Measurements from ENCODE around the gene NCOA1. TPM values are rescaled to one million over a fixed set of nuclear protein-coding genes. Genes with fewer than 3 reads are reported as not detected.

Gene NCOA1
- total and polyA plus RNA-seq, 10 of the 15 experiments (the other 5 are each of a cell fraction or from before 2014, with no cell fraction given) = 1.8 to 35.6 (median 6.1) TPM

GRCh38 chr2:24632172-24632571 is 141.1 kb downstream of the NCOA1 start:
- WGBS (ENCODE audit: insufficient coverage, insufficient replicate concordance, low lambda C conversion rate, missing lambda C conversion rate) = 0% methylated on average over 1 of the region's 1 CpG
- Histone ChIP-seq H2AFZ (ENCODE audit: control insufficient read depth, low read depth, low read length) (no peak overlapping the region), H3K27me3 (replicated peaks in 1 of 2; ENCODE audit: control insufficient read depth in 2 of 2, insufficient read depth in 2 of 2, low read length in 1 of 2) (no peaks in the 10 kb centered on the region), H3K27ac (ENCODE audit: control insufficient read depth, insufficient read depth) (no peak overlapping the region), H3K9me3 (replicated peaks; ENCODE audit: control insufficient read depth, insufficient read depth, low read length) (no peaks in the 10 kb centered on the region), H3K4me3 (no peak overlapping the region), H3K79me2 (ENCODE audit: control insufficient read depth, insufficient read depth, low read length) (no peaks in the 10 kb centered on the region), H3K4me2 (ENCODE audit: control insufficient read depth, insufficient read depth) (no peak overlapping the region), H3K36me3 (ENCODE audit: control insufficient read depth in 2 of 2, insufficient read depth in 2 of 2, low read length in 1 of 2) (no peaks in the 10 kb centered on the region), H3K9ac (ENCODE audit: control insufficient read depth, insufficient read depth, low read length) (no peak overlapping the region), H4K20me1 (ENCODE audit: control insufficient read depth, insufficient read depth) (no peaks in the 10 kb centered on the region), H3K4me1 (ENCODE audit: control insufficient read depth, insufficient read depth, low read length) (no peaks in the 10 kb centered on the region)
- intact Hi-C loops (cut with micrococcal nuclease; ENCODE audit: unreplicated experiment) (no loop called here), in situ Hi-C loops (cut with MboI) (no loop called here)
- ATAC-seq = no peak
- TF ChIP-seq, protein P1, sequence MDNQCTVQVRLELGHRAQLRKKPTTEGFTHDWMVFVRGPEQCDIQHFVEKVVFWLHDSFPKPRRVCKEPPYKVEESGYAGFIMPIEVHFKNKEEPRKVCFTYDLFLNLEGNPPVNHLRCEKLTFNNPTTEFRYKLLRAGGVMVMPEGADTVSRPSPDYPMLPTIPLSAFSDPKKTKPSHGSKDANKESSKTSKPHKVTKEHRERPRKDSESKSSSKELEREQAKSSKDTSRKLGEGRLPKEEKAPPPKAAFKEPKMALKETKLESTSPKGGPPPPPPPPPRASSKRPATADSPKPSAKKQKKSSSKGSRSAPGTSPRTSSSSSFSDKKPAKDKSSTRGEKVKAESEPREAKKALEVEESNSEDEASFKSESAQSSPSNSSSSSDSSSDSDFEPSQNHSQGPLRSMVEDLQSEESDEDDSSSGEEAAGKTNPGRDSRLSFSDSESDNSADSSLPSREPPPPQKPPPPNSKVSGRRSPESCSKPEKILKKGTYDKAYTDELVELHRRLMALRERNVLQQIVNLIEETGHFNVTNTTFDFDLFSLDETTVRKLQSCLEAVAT (IDR thresholded peaks at IDR 0.05) = no peak
- TF ChIP-seq SREBF2 (IDR thresholded peaks at IDR 0.05; ENCODE audit: low read length) (no peak), ETV6 (conservative IDR thresholded peaks at IDR 0.05 in 1 of 2, IDR thresholded peaks at IDR 0.05 in 1 of 2; ENCODE audit: borderline replicate concordance in 1 of 2, low read depth in 1 of 2) (no peak)
- POLR2A ChIA-PET = interaction anchor here (0.6 kb wide), 1 partner anchor 84 kb away, joined by 3 read pairs; no protein-coding TSS in a partner anchor
- SMC1A ChIA-PET (ENCODE audit: uncharacterized antibody, unreplicated experiment) = interaction anchor here (0.6 to 1.4 kb wide), 5 partner anchors 8 to 221 kb away, joined by 3 to 6 read pairs (median 3); no protein-coding TSS in a partner anchor
- no TSS peak for BruUV-seq (replicated peaks)
- RAD21 ChIA-PET (ENCODE audit: unreplicated experiment) = interaction anchor here (0.6 kb wide), 1 partner anchor 405 kb away, joined by 5 read pairs; no protein-coding TSS in a partner anchor
- CTCF ChIA-PET = interaction anchor here (0.7 to 2.0 kb wide), 5 partner anchors 10 to 32 kb away, joined by 3 to 10 read pairs (median 3); no protein-coding TSS in a partner anchor
- no peak for DNase-seq (ENCODE audit: low read depth, low spot score)
- FAIRE-seq = no peak

DNA sequence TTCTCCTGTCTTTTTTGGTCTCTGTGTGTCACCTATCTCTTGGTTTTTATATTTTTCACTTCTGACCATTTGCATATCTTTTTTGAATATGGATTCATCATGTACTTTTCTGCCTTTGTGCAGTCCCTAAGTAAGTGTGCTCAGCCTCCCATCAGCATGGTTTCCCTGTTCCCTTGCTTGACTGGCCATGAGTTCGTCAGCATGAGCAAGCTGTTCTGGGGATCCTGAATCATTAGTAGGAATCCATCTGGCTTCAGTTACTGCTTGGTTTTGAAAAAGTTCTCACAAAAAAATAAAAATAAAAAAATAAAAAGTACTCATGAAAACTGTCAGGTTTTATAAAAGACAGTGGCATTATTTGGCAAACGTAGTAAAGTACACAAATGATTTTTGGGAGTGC is 144.1 kb downstream of the NCOA1 start:
- H3K4me1 ChIP-seq (ENCODE audit: control insufficient read depth, insufficient read depth, low read length) = no peaks in the 10 kb centered on the region
- ChIA-PET RAD21 (ENCODE audit: unreplicated experiment) (no interaction called here), SMC1A (ENCODE audit: uncharacterized antibody, unreplicated experiment) (interaction anchor here (1.0 to 1.5 kb wide), 2 partner anchors 9 to 13 kb away, joined by 3 to 4 read pairs; no protein-coding TSS in a partner anchor), CTCF (interaction anchor here (0.6 kb wide), 1 partner anchor 158 kb away, joined by 3 read pairs; the partner anchor contains the start of genes CENPO and PTRHD1), POLR2A (interaction anchor here (0.6 kb wide), 1 partner anchor 10 kb away, joined by 6 read pairs; no protein-coding TSS in a partner anchor)
- peaks cover 2% of the 10 kb centered on the region; the same call in 2 of the 3 replicates for H3K9me3 ChIP-seq (replicated peaks; ENCODE audit: control insufficient read depth, insufficient read depth, low read length)
- H3K27ac ChIP-seq (ENCODE audit: control insufficient read depth, insufficient read depth) = no peak overlapping the region
- H4K20me1 ChIP-seq (ENCODE audit: control insufficient read depth, insufficient read depth) = no peaks in the 10 kb centered on the region
- H3K36me3 ChIP-seq (ENCODE audit: control insufficient read depth in 2 of 2, insufficient read depth in 2 of 2, low read length in 1 of 2) = no peaks in the 10 kb centered on the region
- FAIRE-seq (no peak), DNase-seq (ENCODE audit: low read depth, low spot score) (no peak), ATAC-seq (no peak)
- no peaks in the 10 kb centered on the region for H3K27me3 ChIP-seq (replicated peaks in 1 of 2; ENCODE audit: control insufficient read depth in 2 of 2, insufficient read depth in 2 of 2, low read length in 1 of 2)
- no TSS peak for BruUV-seq (replicated peaks)
- no peaks in the 10 kb centered on the region for H3K79me2 ChIP-seq (ENCODE audit: control insufficient read depth, insufficient read depth, low read length)
- H3K4me2 ChIP-seq (ENCODE audit: control insufficient read depth, insufficient read depth) = no peak overlapping the region
- H3K4me3 ChIP-seq = no peak overlapping the region
- in situ Hi-C loops (cut with MboI) (no loop called here), intact Hi-C loops (cut with micrococcal nuclease; ENCODE audit: unreplicated experiment) (no loop called here)
- H2AFZ ChIP-seq (ENCODE audit: control insufficient read depth, low read depth, low read length) = no peak overlapping the region
- H3K9ac ChIP-seq (ENCODE audit: control insufficient read depth, insufficient read depth, low read length) = no peak overlapping the region
- 98% methylated on average over 2 of the region's 2 CpGs for WGBS (ENCODE audit: insufficient coverage, insufficient replicate concordance, low lambda C conversion rate, missing lambda C conversion rate)
- no peak for TF ChIP-seq ZBED1 (IDR thresholded peaks at IDR 0.05; ENCODE audit: borderline replicate concordance)
- TF ChIP-seq SIN3A (IDR thresholded peaks at IDR 0.05; ENCODE audit: low read depth, low read length) = no peak
- TF ChIP-seq CBX5 (IDR thresholded peaks at IDR 0.05; ENCODE audit: low read depth) = no peak
- no peak for TF ChIP-seq NFXL1 (IDR thresholded peaks at IDR 0.05; ENCODE audit: borderline replicate concordance)
- no peak for TF ChIP-seq TAF1 (IDR thresholded peaks at IDR 0.05; ENCODE audit: borderline replicate concordance, low read depth, low read length)
- TF ChIP-seq ZZZ3 (IDR thresholded peaks at IDR 0.05; ENCODE audit: control insufficient read depth, insufficient read length, low read depth) = no peak
- no peak for TF ChIP-seq MEF2B (IDR thresholded peaks at IDR 0.05; ENCODE audit: partially characterized antibody, poor library complexity, severe bottlenecking)
- TF ChIP-seq STAT1 (conservative IDR thresholded peaks at IDR 0.05) = no peak
- TF ChIP-seq SREBF1 (IDR thresholded peaks at IDR 0.05; ENCODE audit: low read length) = no peak

All from GM12878 (cell line).